ENCODE measurements around the gene PCNX3.

Gene PCNX3

GRCh38 chr11:65585396-65586246 is 30.0 kb upstream of the PCNX3 start:
- H3K27ac ChIP-seq (ENCODE audit: poor library complexity, severe bottlenecking) = no peak overlapping the region
- H3K36me3 ChIP-seq (ENCODE audit: low read depth) = peaks cover 46% of the 10 kb centered on the region
- no peaks in the 10 kb centered on the region for H3K4me1 ChIP-seq (ENCODE audit: insufficient read depth, poor library complexity, severe bottlenecking)
- no peaks in the 10 kb centered on the region for H3K9me3 ChIP-seq (ENCODE audit: severe bottlenecking)
- TF ChIP-seq CTCF (IDR thresholded peaks at IDR 0.05; ENCODE audit: poor library complexity, severe bottlenecking) = no peak
- DNase-seq (ENCODE audit: low spot score) (peak; percentile 58), ATAC-seq (ENCODE audit: low read depth) (no peak)
- H3K27me3 ChIP-seq (ENCODE audit: insufficient read depth, poor library complexity, severe bottlenecking) = no peaks in the 10 kb centered on the region
- no peak overlapping the region for H3K4me3 ChIP-seq (ENCODE audit: severe bottlenecking)

GRCh38 chr11:65586247-65586630 is 29.3 kb upstream of the PCNX3 start:
- Histone ChIP-seq H3K9me3 (ENCODE audit: severe bottlenecking) (no peaks in the 10 kb centered on the region), H3K36me3 (ENCODE audit: low read depth) (peaks cover 46% of the 10 kb centered on the region), H3K27ac (ENCODE audit: poor library complexity, severe bottlenecking) (no peak overlapping the region), H3K27me3 (ENCODE audit: insufficient read depth, poor library complexity, severe bottlenecking) (no peaks in the 10 kb centered on the region), H3K4me1 (ENCODE audit: insufficient read depth, poor library complexity, severe bottlenecking) (no peaks in the 10 kb centered on the region), H3K4me3 (ENCODE audit: severe bottlenecking) (no peak overlapping the region)
- ATAC-seq (ENCODE audit: low read depth) (no peak), DNase-seq (ENCODE audit: low spot score) (no peak)
- no peak for TF ChIP-seq CTCF (IDR thresholded peaks at IDR 0.05; ENCODE audit: poor library complexity, severe bottlenecking)

- Histone ChIP-seq H3K4me1 (ENCODE audit: insufficient read depth, poor library complexity, severe bottlenecking) (no peaks in the 10 kb centered on the region), H3K36me3 (ENCODE audit: low read depth) (peaks cover 43% of the 10 kb centered on the region), H3K27me3 (ENCODE audit: insufficient read depth, poor library complexity, severe bottlenecking) (no peaks in the 10 kb centered on the region), H3K27ac (ENCODE audit: poor library complexity, severe bottlenecking) (no peak overlapping the region), H3K9me3 (ENCODE audit: severe bottlenecking) (no peaks in the 10 kb centered on the region), H3K4me3 (ENCODE audit: severe bottlenecking) (no peak overlapping the region)
- TF ChIP-seq CTCF (IDR thresholded peaks at IDR 0.05; ENCODE audit: poor library complexity, severe bottlenecking) = no peak
- DNase-seq (ENCODE audit: low spot score) (no peak), ATAC-seq (ENCODE audit: low read depth) (no peak)
These were observed 28.9 kb upstream of the PCNX3 start for GRCh38 chr11:65586676-65587075.

- peaks cover 9% of the 10 kb centered on the region for H3K4me1 ChIP-seq (ENCODE audit: insufficient read depth, poor library complexity, severe bottlenecking)
- H3K27ac ChIP-seq (ENCODE audit: poor library complexity, severe bottlenecking) = no peak overlapping the region
- no peaks in the 10 kb centered on the region for H3K9me3 ChIP-seq (ENCODE audit: severe bottlenecking)
- peaks cover 39% of the 10 kb centered on the region for H3K36me3 ChIP-seq (ENCODE audit: low read depth)
- ATAC-seq (ENCODE audit: low read depth) = peak; percentile 35; the same call in 2 of the 3 replicates
- H3K27me3 ChIP-seq (ENCODE audit: insufficient read depth, poor library complexity, severe bottlenecking) = no peaks in the 10 kb centered on the region
- H3K4me3 ChIP-seq (ENCODE audit: severe bottlenecking) = no peak overlapping the region
- TF ChIP-seq CTCF (IDR thresholded peaks at IDR 0.05; ENCODE audit: poor library complexity, severe bottlenecking) = peak; percentile 33
- DNase-seq (ENCODE audit: low spot score) = no peak
These were observed 27.1 kb upstream of the PCNX3 start for GRCh38 chr11:65588199-65589054.

Data from RWPE2 (cell line).